ENCODE measurements around the gene EHMT1. TPM values are rescaled to one million over a fixed set of nuclear protein-coding genes. Genes with fewer than 3 reads are reported as not detected.

EHMT1 gene
- total and polyA plus RNA-seq, 2 experiments from 2014 or later: 162 to 177 TPM

DNA sequence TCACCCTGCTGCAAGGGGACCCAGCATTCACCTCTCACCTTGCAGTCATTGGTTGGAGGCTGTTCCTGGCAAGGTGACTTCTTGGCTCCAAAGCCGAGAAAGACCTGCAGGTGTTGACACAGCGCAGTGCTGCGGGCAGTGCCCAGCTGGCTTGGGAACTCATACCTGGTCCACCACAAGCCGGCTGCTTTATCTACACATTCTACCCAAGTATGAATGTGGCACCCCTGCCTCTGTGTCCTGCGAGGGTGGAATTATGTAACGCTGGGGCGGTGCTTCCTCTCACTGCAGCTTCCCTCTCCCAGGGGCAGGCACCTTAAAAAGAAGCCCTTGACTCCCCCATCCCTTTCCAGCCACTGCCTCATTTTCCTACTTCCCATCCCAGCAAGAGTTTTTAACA lies 26.0 kb upstream of the EHMT1 start:
- H3K4me1 ChIP-seq (ENCODE audit: insufficient read depth): peaks cover 9% of the 10 kb centered on the region
- ATAC-seq (no peak), DNase-seq (ENCODE audit: low spot score) (no peak)
- H3K9me3 Mint-ChIP-seq: peaks cover 2% of the 10 kb centered on the region; the same call in 1 of the 3 replicates
- no peak overlapping the region for H3K27ac Mint-ChIP-seq
- H3K27ac ChIP-seq (ENCODE audit: low read depth): no peak overlapping the region
- peaks cover 4% of the 10 kb centered on the region for H3K36me3 ChIP-seq (ENCODE audit: insufficient read depth)
- H3K27me3 Mint-ChIP-seq (ENCODE audit: insufficient read depth, low read depth, poor library complexity): peaks cover 14% of the 10 kb centered on the region
- peaks cover 13% of the 10 kb centered on the region for H3K36me3 Mint-ChIP-seq (ENCODE audit: low read depth)
- H3K4me3 Mint-ChIP-seq: no peak overlapping the region
- 0 out of 2 replicates have a peak, but pooled peaks cover 7% of the 10 kb centered on the region for H3F3A ChIP-seq (replicated peaks; ENCODE audit: low read depth)
- no peaks in the 10 kb centered on the region for H3K27me3 ChIP-seq (ENCODE audit: insufficient read depth)
- peaks cover 11% of the 10 kb centered on the region; the same call in 1 of the 2 replicates for H4K20me1 ChIP-seq (replicated peaks; ENCODE audit: insufficient read depth)
- peaks cover 17% of the 10 kb centered on the region for H3K79me2 ChIP-seq (replicated peaks; ENCODE audit: insufficient read depth)
- H3K4me2 ChIP-seq: no peak overlapping the region
- H3K9me2 ChIP-seq (ENCODE audit: insufficient read depth): no peaks in the 10 kb centered on the region
- peaks cover 3% of the 10 kb centered on the region; the same call in 2 of the 3 replicates for H3K4me1 Mint-ChIP-seq
- no peak overlapping the region for H2AFZ ChIP-seq
- H3K4me3 ChIP-seq: no peak overlapping the region
- TF ChIP-seq ZNF331 (CRISPR knock-in tag; IDR thresholded peaks at IDR 0.05; ENCODE audit: low read depth): no peak
- TF ChIP-seq ZNF114 (CRISPR knock-in tag; IDR thresholded peaks at IDR 0.05): no peak
- TF ChIP-seq JUNB (IDR thresholded peaks at IDR 0.05; ENCODE audit: unreplicated experiment): no peak
- TF ChIP-seq STAT1 (IDR thresholded peaks at IDR 0.05; ENCODE audit: unreplicated experiment): no peak
- TF ChIP-seq NANOG (IDR thresholded peaks at IDR 0.05; ENCODE audit: borderline replicate concordance): no peak
- TF ChIP-seq, protein P1, sequence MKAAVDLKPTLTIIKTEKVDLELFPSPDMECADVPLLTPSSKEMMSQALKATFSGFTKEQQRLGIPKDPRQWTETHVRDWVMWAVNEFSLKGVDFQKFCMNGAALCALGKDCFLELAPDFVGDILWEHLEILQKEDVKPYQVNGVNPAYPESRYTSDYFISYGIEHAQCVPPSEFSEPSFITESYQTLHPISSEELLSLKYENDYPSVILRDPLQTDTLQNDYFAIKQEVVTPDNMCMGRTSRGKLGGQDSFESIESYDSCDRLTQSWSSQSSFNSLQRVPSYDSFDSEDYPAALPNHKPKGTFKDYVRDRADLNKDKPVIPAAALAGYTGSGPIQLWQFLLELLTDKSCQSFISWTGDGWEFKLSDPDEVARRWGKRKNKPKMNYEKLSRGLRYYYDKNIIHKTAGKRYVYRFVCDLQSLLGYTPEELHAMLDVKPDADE (IDR thresholded peaks at IDR 0.05): no peak
- TF ChIP-seq, protein P2, sequence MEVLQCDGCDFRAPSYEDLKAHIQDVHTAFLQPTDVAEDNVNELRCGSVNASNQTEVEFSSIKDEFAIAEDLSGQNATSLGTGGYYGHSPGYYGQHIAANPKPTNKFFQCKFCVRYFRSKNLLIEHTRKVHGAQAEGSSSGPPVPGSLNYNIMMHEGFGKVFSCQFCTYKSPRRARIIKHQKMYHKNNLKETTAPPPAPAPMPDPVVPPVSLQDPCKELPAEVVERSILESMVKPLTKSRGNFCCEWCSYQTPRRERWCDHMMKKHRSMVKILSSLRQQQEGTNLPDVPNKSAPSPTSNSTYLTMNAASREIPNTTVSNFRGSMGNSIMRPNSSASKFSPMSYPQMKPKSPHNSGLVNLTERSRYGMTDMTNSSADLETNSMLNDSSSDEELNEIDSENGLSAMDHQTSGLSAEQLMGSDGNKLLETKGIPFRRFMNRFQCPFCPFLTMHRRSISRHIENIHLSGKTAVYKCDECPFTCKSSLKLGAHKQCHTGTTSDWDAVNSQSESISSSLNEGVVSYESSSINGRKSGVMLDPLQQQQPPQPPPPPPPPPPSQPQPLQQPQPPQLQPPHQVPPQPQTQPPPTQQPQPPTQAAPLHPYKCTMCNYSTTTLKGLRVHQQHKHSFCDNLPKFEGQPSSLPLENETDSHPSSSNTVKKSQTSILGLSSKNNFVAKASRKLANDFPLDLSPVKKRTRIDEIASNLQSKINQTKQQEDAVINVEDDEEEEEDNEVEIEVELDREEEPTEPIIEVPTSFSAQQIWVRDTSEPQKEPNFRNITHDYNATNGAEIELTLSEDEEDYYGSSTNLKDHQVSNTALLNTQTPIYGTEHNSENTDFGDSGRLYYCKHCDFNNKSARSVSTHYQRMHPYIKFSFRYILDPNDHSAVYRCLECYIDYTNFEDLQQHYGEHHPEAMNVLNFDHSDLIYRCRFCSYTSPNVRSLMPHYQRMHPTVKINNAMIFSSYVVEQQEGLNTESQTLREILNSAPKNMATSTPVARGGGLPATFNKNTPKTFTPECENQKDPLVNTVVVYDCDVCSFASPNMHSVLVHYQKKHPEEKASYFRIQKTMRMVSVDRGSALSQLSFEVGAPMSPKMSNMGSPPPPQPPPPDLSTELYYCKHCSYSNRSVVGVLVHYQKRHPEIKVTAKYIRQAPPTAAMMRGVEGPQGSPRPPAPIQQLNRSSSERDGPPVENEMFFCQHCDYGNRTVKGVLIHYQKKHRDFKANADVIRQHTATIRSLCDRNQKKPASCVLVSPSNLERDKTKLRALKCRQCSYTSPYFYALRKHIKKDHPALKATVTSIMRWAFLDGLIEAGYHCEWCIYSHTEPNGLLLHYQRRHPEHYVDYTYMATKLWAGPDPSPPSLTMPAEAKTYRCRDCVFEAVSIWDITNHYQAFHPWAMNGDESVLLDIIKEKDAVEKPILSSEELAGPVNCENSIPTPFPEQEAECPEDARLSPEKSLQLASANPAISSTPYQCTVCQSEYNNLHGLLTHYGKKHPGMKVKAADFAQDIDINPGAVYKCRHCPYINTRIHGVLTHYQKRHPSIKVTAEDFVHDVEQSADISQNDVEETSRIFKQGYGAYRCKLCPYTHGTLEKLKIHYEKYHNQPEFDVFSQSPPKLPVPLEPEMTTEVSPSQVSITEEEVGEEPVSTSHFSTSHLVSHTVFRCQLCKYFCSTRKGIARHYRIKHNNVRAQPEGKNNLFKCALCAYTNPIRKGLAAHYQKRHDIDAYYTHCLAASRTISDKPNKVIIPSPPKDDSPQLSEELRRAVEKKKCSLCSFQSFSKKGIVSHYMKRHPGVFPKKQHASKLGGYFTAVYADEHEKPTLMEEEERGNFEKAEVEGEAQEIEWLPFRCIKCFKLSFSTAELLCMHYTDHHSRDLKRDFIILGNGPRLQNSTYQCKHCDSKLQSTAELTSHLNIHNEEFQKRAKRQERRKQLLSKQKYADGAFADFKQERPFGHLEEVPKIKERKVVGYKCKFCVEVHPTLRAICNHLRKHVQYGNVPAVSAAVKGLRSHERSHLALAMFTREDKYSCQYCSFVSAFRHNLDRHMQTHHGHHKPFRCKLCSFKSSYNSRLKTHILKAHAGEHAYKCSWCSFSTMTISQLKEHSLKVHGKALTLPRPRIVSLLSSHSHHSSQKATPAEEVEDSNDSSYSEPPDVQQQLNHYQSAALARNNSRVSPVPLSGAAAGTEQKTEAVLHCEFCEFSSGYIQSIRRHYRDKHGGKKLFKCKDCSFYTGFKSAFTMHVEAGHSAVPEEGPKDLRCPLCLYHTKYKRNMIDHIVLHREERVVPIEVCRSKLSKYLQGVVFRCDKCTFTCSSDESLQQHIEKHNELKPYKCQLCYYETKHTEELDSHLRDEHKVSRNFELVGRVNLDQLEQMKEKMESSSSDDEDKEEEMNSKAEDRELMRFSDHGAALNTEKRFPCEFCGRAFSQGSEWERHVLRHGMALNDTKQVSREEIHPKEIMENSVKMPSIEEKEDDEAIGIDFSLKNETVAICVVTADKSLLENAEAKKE (CRISPR knock-in tag; IDR thresholded peaks at IDR 0.05): no peak
- TF ChIP-seq CREB1 (CRISPR knock-in tag; IDR thresholded peaks at IDR 0.05; ENCODE audit: low read depth): no peak
- TF ChIP-seq, protein P3, sequence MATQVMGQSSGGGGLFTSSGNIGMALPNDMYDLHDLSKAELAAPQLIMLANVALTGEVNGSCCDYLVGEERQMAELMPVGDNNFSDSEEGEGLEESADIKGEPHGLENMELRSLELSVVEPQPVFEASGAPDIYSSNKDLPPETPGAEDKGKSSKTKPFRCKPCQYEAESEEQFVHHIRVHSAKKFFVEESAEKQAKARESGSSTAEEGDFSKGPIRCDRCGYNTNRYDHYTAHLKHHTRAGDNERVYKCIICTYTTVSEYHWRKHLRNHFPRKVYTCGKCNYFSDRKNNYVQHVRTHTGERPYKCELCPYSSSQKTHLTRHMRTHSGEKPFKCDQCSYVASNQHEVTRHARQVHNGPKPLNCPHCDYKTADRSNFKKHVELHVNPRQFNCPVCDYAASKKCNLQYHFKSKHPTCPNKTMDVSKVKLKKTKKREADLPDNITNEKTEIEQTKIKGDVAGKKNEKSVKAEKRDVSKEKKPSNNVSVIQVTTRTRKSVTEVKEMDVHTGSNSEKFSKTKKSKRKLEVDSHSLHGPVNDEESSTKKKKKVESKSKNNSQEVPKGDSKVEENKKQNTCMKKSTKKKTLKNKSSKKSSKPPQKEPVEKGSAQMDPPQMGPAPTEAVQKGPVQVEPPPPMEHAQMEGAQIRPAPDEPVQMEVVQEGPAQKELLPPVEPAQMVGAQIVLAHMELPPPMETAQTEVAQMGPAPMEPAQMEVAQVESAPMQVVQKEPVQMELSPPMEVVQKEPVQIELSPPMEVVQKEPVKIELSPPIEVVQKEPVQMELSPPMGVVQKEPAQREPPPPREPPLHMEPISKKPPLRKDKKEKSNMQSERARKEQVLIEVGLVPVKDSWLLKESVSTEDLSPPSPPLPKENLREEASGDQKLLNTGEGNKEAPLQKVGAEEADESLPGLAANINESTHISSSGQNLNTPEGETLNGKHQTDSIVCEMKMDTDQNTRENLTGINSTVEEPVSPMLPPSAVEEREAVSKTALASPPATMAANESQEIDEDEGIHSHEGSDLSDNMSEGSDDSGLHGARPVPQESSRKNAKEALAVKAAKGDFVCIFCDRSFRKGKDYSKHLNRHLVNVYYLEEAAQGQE (IDR thresholded peaks at IDR 0.05; ENCODE audit: unreplicated experiment): no peak
- TF ChIP-seq, protein P4, sequence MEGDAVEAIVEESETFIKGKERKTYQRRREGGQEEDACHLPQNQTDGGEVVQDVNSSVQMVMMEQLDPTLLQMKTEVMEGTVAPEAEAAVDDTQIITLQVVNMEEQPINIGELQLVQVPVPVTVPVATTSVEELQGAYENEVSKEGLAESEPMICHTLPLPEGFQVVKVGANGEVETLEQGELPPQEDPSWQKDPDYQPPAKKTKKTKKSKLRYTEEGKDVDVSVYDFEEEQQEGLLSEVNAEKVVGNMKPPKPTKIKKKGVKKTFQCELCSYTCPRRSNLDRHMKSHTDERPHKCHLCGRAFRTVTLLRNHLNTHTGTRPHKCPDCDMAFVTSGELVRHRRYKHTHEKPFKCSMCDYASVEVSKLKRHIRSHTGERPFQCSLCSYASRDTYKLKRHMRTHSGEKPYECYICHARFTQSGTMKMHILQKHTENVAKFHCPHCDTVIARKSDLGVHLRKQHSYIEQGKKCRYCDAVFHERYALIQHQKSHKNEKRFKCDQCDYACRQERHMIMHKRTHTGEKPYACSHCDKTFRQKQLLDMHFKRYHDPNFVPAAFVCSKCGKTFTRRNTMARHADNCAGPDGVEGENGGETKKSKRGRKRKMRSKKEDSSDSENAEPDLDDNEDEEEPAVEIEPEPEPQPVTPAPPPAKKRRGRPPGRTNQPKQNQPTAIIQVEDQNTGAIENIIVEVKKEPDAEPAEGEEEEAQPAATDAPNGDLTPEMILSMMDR (conservative IDR thresholded peaks at IDR 0.05; ENCODE audit: low read depth in 2 of 2): no peak
- no peak for TF ChIP-seq POLR2AphosphoS5 (IDR thresholded peaks at IDR 0.05; ENCODE audit: low read depth)
- TF ChIP-seq EZH2 (IDR thresholded peaks at IDR 0.05; ENCODE audit: low read depth, unreplicated experiment): no peak
- TF ChIP-seq EZH2phosphoT487 (IDR thresholded peaks at IDR 0.05; ENCODE audit: unreplicated experiment): no peak
